ENCODE results near the gene PTBP3.

DNA sequence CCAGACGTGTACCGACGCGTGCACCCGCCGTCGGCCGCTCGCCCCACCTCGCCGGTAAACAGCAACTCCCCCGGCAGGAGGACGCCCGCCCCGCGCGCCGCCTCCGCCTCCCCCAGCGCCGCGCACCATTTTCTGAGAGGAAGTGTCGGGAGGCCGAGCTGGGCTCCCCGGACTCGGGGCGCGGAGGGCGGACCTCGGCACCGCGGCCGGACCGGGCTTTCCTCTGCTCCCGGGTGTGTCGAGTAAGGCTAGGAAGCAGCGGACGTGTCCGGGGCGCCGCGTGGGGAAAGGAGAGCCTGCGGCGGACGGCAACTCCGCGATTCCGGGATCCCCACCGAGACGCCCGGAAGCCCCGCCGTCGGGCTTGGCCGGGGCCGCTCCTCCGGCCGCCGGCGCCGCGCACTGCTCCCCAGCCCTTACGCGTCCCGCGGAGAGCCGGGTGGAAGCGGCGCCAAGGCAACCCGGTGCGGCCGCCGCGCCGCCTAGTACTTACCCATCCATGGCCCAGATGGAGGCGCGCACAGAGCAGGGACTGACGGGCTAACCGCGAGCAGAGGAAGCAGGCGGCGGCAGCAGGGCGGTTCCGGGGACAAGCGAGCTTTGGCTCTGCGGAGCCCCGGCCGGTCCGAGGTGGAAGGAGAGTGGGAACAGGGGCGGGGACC, at the start of gene PTBP3:
- TF ChIP-seq EZH2 (IDR thresholded peaks at IDR 0.05; ENCODE audit: low read length, missing control alignments) (no peak), CTCF (conservative IDR thresholded peaks at IDR 0.05 in 1 of 2, IDR thresholded peaks at IDR 0.05 in 1 of 2; ENCODE audit: low read depth in 1 of 2, low read length in 2 of 2) (no peak)

Data from fibroblast of lung (primary cell).